CD4-positive, alpha-beta T cell treated with Interleukin-4 for 1 hour (primary cell): ENCODE data around the gene TSPAN14.

Experiments
- DNase-seq, 2 donors: peaks; one replicate each; pipeline ENCODE4 v3.0.0-alpha.2; 2020 to 2022

TSPAN14 gene

GRCh38 chr10:80425901-80426300 is 28.2 kb upstream of the TSPAN14 start:
- no peak for DNase-seq

- no peak for DNase-seq
Measured at GRCh38 chr10:80427541-80427940, 26.6 kb upstream of the TSPAN14 start.

- peak in 1 of 2 donors; percentile 16 for DNase-seq
Measured at GRCh38 chr10:80429521-80429973, 24.6 kb upstream of the TSPAN14 start.

GRCh38 chr10:80433134-80433533 is 21.0 kb upstream of the TSPAN14 start:
- DNase-seq, result no peak

- no peak for DNase-seq
Measured at GRCh38 chr10:80436446-80437098, 17.5 kb upstream of the TSPAN14 start.

GRCh38 chr10:80437227-80437626 is 16.9 kb upstream of the TSPAN14 start:
- no peak for DNase-seq

GRCh38 chr10:80441831-80442230 is 12.3 kb upstream of the TSPAN14 start:
- DNase-seq, result no peak

GRCh38 chr10:80442879-80443278 is 11.2 kb upstream of the TSPAN14 start:
- no peak for DNase-seq

GRCh38 chr10:80443531-80443974 is 10.6 kb upstream of the TSPAN14 start:
- DNase-seq, result no peak

GRCh38 chr10:80444124-80444523 is 10.0 kb upstream of the TSPAN14 start:
- no peak for DNase-seq

GRCh38 chr10:80444646-80445319 is 9.3 kb upstream of the TSPAN14 start:
- DNase-seq, result peak; percentile 81 to 82

- no peak for DNase-seq
Measured at GRCh38 chr10:80447436-80448190, 6.5 kb upstream of the TSPAN14 start.

- no peak for DNase-seq
Measured at GRCh38 chr10:80448209-80448942, 5.7 kb upstream of the TSPAN14 start.

GRCh38 chr10:80449520-80449919 is 4.6 kb upstream of the TSPAN14 start:
- DNase-seq, result no peak

- no peak for DNase-seq
Measured at GRCh38 chr10:80451132-80451531, 3.0 kb upstream of the TSPAN14 start.

- DNase-seq, result no peak
Measured at GRCh38 chr10:80452069-80452468, 2.0 kb upstream of the TSPAN14 start.

GRCh38 chr10:80452640-80453039 is 1.5 kb upstream of the TSPAN14 start:
- no peak for DNase-seq

GRCh38 chr10:80453056-80453841 is 861 bp upstream of the TSPAN14 start:
- DNase-seq, result no peak

- DNase-seq, result peak in 1 of 2 donors; percentile 22
Measured at GRCh38 chr10:80454513-80455460, 677 bp downstream of the TSPAN14 start.

GRCh38 chr10:80455461-80456349 is 1.6 kb downstream of the TSPAN14 start:
- no peak for DNase-seq
